NT2/D1 (cell line): ENCODE data around the gene MFRP.

Experiments used
- SUZ12 ChIP-seq: IDR thresholded peaks from 2 replicates; pipeline ENCODE4 v1.6.1; 2011; ENCODE audit not compliant: insufficient read length, insufficient read depth; ENCODE audit errors: extremely low read depth
- ZNF274 ChIP-seq: IDR thresholded peaks from 2 replicates; pipeline ENCODE4 v1.6.1; 2011; ENCODE audit warnings: mild to moderate bottlenecking, low read depth, low read length

DNA sequence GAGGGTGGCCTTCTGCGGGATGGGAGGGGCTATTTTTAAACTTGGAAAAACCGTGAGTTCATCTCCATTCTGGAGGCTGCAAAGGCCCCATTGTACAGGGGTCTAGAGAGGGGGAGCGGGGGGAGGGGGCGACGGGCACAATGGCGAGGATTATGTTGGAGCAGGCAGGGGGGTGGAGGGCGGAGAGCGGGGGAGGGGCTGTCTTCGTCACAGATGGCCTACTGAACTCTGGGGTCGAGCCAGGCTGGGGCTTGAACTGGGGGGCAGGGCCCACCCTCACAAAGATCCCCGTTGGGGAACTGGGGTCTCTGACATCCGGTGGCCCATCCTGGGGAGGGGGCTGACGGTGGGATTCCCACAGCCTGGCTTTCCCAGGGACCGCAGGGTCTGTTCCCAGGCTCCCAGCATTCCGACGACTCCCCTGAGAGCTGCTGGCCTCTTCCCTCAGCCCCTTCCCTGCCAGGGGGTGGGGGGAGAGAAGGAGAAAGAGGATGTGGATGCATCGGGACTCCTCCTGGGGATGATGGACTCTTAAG is 26.2 kb downstream of the MFRP start:
- no peak for TF ChIP-seq SUZ12
- no peak for TF ChIP-seq ZNF274
